ENCODE data around the gene CPEB1.
"Not testable (repeated sequence)": the region's sequence is repeated elsewhere in the genome, so short reads cannot be mapped to it uniquely, and the experiment has no call there.

The CPEB1 gene

DNA sequence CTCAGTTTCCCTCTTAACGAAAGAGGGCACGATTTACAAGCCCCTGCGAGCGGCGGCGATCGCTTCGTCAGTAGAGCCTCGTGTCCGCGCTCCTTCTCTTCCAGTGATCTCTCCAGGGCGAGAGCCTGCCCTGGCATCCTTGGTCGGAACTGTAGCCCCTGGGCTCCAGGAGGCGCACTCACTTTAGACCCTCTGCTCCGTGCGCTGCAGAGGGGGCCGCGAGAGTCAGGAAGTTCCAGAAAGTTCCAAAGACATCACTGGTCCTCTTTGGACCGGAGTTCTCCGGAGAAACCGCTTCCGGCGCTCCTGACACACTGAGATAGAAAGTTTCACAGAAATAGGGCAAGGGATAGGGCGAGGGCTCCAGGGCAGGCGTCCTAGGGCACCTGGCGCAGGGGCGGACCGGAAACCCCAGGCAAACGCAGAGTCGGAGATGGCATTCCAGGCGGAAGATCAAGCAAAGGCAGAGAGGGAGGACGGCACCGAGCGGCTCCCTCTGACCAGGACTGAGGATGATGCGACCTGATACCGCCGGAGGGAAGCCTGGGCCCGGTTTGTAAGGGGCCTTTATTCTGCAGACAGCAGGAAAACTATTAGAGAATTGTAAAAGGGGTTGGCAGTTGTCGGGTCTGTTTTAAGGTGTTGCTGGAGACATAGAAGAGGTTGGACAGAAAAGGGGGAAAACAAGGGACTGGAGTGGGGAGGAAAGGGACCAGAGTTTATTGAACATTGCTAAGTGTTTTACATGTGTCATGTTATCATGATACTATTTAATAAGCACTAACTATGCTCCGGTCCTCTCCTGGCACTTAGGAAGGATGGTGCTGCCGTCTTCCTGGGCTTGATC is 1.3 kb upstream of the CPEB1 start:
- DNase-seq, result no peak

GRCh38 chr15:82647835-82648256 is 683 bp upstream of the CPEB1 start:
- peak in 1 of 3 experiments; percentile 63 for DNase-seq

DNA sequence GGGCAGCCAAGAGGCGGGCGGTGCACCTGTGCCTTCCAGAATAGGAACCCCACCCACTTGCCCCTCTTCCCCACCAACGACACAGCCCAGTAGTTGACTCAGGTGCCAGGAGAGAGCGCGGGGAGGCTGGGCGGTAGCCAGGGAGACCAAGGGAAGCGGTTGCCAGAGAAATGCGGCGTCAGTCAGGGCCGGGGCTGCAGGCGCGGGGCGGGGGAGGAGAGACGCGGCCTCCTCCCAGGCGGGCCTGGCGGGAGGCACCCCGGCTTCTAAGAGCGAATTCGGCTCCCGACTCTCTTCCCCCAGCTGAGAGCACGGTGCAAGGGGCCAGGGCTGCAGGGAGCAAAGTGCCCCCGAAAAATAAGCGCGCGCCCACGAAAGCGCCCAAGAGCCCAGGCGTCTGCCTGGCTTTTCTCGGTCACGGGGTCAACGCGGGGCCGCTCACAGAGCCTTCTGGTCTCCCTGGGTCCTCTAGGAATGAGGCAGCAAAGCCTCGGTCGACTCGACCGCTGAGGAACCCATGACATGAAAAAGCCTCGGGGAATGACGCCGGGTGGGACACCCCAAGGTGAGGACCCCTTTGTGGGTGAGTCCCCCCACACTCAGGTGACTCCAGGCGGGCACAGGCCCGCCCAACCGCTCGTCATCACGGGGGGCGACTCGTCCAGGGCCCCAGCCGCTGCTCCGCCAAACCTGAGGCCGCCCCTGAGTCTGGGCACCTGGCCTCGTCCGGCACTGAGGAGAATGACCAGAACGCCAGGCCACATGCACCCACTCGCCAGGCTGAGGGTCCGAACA is 716 bp downstream of the CPEB1 start:
- DNase-seq, result peak in 2 of 3 experiments; percentile 91 to 92

DNA sequence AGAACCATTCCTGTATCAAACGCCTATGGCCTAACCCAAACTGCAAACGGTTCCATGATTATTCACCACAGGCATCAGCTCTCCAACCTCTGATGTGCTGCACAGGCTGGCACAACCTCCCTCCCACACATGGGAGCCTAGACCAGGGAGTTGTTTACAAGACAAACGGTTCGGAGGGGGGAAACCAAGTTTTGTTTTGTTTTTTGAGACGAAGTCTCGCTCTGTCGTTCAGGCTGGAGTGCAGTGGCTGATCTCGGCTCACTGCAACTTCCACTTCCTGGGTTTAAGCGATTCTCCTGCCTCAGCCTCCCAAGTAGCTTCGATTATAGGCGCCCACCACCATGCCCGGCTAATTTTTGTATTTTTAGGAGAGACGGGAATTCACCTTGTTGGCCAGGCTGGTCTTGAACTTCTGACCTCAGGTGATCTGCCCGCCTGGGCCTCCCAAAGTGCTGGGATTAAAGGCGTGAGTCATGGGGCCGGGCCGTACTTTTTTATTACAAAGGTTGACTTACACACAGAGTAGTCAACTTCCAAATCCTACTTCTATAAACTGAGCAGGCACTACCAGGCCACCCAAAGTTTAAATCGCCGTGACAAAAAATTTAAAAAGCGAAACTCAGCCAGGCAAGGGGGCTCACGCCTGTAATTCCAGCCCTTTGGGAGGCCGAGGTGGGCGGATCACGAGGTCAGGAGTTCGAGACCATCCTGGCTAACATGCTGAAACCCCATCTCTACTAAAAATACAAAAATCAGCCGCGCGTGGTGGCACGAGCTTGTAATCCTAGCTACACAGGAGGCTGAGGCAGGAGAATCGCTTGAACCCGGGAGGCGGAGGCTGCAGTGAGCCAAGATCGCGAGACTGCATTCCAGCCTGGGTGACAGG is 2.0 kb downstream of the CPEB1 start:
- DNase-seq, result not testable (repeated sequence)

DNA sequence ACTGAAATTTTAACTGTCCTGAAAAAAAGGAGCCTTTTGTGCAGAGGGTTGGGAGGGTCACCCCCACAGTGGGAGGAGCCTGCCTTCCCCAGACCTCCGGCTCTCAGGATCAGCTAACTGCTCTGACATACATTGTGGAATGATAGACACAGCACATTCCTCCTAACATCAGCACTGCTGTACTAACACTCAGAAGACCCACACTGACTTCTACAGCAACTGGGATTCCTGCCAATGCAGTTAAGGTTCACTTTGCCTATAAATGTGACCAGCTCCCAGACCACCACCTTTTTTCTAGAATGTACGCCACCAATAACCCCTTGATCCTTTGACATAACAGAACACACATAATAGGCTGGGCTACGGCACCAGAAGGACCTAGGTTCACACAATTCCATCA is 3.2 kb downstream of the CPEB1 start:
- DNase-seq, result no peak

DNA sequence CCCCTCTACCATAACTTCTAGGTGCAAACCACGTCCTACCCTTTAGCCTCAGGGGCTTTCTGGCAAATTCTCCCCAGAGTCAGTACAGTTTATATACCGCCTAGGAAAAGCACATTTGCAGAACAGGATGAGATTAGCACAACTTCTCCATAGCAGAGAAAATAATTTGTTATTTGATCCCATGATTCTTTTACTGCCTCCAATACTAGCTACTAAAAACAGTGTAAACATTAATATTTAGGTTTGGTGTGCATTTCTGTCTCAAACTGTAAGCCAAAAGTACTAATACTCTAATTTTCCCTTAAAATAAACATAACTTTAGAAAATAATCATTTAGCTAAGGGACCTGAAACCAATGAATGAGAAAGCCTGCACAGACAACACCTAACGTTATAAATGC is 4.5 kb downstream of the CPEB1 start:
- DNase-seq, result no peak

- peak in 1 of 3 experiments; percentile 13 for DNase-seq
Measured at GRCh38 chr15:82641129-82641798, 5.9 kb downstream of the CPEB1 start.

DNA sequence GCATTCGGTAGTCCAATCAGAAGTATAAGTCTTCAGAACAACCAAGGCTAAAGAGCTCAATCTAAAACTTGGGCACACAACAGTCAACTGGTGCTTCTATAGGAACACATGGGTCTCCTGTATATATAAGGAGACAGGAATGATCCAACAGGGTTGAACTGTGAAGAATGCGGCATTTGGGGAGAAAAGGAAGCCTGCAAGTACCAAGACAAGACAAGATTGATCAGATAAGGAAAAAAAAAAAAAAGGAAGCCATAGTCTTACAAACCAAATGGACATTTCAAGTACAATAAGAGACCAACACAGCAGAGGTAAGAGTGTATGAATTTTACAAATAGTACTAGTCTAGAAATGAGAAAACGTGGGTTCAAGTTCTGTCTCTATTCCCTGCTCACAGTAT is 6.5 kb downstream of the CPEB1 start:
- DNase-seq, result no peak

DNA sequence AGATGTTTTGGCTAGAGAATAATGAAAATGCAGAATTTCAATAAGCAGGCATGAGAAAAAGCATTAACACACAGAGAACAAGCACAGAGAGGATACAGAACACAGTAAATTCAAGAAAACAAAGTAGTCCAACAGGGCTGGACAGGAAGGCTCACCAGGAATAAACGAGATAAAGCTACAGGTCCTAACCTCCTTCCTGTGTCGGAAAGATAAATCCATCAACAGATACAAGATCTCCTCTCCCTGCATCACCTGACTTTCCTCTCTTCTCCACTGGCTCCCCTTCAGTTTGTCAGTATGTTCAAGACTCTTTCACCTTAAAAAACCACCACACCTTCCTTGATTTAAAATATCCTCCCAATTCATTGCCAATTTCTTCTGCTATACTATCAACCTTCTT is 11.4 kb downstream of the CPEB1 start:
- no peak for DNase-seq

DNA sequence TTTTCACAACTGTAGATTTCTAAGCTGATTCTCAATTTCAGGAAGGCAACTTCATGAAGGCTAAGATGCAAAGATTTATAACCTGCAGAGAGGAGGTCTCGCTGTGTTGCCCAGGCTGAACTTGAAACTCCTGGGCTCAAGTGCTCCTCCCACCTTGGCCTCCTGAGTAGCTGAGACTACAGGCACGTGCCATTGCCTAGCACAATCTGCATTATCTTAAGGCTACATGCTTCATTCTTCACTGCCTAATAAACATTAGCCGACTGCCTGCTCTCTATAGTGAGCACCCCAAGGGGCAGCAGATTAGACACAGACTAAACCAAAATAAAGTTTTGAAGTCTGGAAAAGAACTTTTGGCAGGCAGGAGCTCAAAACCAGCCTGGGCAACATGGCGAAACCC is 17.1 kb downstream of the CPEB1 start:
- DNase-seq, result no peak

- no peak for DNase-seq
Measured at GRCh38 chr15:82625136-82625535, 22.0 kb downstream of the CPEB1 start.

GRCh38 chr15:82624438-82624837 is 22.7 kb downstream of the CPEB1 start:
- DNase-seq, result no peak

DNA sequence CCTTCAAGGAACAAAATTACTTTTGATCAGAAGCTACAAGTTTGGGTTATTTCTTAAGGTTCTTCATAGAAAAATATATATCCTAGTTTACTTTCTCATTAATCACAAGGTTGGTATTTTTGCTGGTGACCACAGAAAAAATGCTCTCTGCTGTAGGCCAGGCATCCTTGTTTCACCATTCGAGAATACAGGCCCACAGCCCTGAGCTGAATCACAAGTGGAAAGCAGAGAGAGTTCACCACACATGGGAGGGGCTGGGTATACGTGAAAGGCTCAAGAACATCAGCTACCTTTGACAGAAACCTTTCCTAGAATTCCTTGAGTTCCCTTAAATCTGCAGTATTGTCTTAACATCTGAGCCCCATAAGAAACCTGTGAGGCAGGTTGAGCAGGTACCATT is 23.2 kb downstream of the CPEB1 start:
- no peak for DNase-seq

DNA sequence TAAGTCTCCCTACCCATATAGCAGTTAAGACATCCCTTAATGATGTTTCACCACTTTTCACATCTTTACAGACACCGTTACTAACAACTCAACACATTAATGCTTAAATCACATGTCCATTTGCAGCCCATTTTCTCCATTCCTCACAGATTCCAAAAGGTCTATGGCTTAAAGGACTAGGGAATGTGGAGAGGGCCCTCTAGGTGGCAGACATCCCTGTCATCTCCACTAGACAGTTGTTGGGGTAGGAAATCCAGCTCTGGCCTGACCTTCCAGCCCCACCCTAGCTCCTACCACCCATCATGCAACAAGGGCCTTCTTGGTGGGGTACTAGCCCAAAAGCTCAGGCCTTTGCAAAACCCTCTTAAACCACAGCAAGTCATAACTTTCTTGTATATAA is 25.2 kb downstream of the CPEB1 start:
- DNase-seq, result no peak

DNA sequence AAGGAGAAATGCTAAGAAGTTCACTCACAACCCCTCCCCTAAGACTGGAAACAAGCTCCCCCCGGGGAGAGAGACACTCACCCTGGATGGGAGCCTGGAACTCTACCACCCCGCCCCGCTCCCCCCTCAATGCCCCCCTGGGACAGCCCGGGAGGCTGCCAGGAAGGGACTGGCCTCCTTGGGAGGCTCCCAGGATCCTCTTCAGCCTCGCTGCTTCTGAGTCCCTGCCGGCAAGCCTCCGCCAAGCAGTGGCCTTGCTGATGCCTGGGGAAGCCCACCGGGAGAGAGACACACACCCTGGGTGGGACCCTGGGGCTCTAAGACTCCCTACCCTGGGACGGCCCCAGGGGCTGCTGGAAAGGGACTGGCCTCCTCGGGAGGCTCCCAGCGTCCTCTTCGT is 33.4 kb downstream of the CPEB1 start:
- no peak for DNase-seq

DNA sequence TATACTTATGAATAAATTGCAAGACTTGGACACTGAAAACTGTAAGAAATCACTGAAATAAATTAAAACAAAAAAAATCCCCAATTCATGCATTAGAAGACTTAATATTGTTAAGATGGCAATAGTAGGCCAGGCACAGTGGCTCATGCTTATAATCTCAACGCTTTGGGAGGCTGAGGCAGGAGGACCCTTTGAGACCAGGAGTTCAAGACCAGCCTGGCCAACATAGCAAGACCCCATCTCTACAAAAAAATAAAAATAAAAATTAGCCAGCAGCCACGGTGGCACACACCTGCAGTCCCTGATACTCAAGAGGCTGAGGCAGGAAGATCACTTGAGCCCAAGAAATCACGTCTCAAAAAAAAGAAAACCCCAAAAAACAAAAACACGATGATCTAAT is 35.8 kb downstream of the CPEB1 start:
- no peak for DNase-seq

GRCh38 chr15:82602195-82602594 is 45.0 kb downstream of the CPEB1 start:
- no peak for DNase-seq

- no peak for DNase-seq
Measured at GRCh38 chr15:82599862-82600261, 47.3 kb downstream of the CPEB1 start.

DNA sequence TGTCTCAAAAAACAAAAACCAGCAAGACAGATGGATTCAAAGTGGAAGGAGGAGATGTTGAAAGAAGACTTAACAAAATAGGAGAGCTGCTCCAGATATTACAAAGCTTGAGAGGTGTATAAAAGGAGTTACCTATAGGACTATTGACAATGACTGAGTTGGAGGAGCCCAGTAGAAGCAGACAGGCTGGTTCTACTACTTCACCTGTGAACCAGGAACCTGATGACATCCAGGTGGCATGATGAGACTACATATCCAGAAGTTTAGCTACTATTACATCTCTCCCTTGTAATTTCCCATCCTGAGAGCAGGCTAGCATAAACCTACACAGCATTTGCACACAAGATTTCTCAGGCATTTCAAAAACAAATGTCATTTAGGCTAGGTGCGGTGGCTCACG is 49.3 kb downstream of the CPEB1 start:
- DNase-seq, result no peak

DNA sequence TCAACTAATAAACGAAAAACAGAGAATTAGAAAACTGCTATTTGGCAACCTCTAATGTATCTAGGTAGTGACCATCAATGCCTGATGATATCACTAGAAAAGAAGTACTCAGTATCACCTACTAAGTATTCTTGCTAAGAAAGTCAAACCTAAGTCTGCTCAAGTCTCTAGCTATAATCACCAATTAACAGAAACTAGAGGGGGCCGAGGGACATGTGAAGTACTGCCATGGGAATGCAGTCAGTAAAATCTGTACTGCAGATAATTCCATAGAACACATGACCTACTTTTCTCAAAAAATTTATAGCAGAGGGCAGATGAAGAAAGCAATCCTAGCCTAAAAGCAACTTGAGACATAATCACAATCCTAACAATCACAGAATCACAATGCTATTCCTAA is 51.4 kb downstream of the CPEB1 start:
- DNase-seq, result no peak

- no peak for DNase-seq
Measured at GRCh38 chr15:82595203-82595602, 52.0 kb downstream of the CPEB1 start.

- no peak for DNase-seq
Measured at GRCh38 chr15:82587805-82588204, 59.4 kb downstream of the CPEB1 start.

DNA sequence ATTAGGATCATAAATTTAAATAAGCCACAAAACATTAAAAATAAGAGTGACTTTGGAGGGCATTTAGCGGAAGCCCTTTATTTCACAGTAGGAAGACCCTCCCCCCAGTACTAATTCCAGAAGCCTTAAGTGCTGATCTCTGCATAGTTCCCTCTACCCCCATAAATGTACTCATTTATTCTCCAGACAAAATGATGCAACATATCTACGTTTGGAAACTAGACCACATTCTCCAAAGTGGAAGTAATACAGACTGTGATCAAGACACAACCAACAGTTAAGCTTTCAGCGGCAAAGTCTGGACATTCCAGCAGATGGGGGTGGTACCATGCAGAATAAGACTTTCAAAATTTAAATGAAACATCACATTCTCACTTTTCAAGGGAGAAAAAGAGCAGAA is 62.1 kb downstream of the CPEB1 start:
- no peak for DNase-seq

Measured in NCI-H1417 (cell line).